SJSA1 (cell line): ENCODE results near the gene C1QL2. TPM values are rescaled to one million over a fixed set of nuclear protein-coding genes. Genes with fewer than 3 reads are reported as not detected.
A peak's percentile ranks its signal among the peaks of the same experiment; 100 is the strongest.

Experiments used
- DNase-seq, 2 experiments: peaks; one replicate each; pipeline ENCODE4 v3.0.0-alpha.2; 2015 to 2020; ENCODE audit warnings: low spot score in 2 of 2, low read depth in 1 of 2
- H3K27ac ChIP-seq: fragments of 250-450 bp; sonication (Bioruptor Pico); 2 replicates; pipeline ENCODE4 v1.5.1; 2020; ENCODE audit warnings: mild to moderate bottlenecking, moderate library complexity
- H3K27me3 ChIP-seq: fragments of 250-450 bp; sonication (Bioruptor Pico); replicated peaks from 2 replicates; pipeline ENCODE4 v1.5.1; 2020; ENCODE audit warnings: mild to moderate bottlenecking, moderate library complexity
- H3K36me3 ChIP-seq: fragments of 250-450 bp; sonication (Bioruptor Pico); 2 replicates; pipeline ENCODE4 v1.5.1; 2020; ENCODE audit warnings: mild to moderate bottlenecking
- H3K4me1 ChIP-seq: fragments of 250-450 bp; sonication (Bioruptor Pico); replicated peaks from 2 replicates; pipeline ENCODE4 v1.6.1; 2021; ENCODE audit warnings: mild to moderate bottlenecking
- H3K4me3 ChIP-seq: fragments of 250-450 bp; sonication (Bioruptor Pico); 2 replicates; pipeline ENCODE4 v1.5.1; 2020; ENCODE audit warnings: mild to moderate bottlenecking
- H3K9me3 ChIP-seq: fragments of 250-450 bp; sonication (Bioruptor Pico); replicated peaks from 2 replicates; pipeline ENCODE4 v1.5.1; 2020; ENCODE audit warnings: mild to moderate bottlenecking
- total RNA-seq: library from RNA; depleted of rRNA; stranded (reverse); fragments of >200 nt; shearing (Covaris generic); gene quantifications from 2 replicates; pipeline ENCODE4 v1.2.3, GENCODE V29; 2014; rRNA removed

C1QL2 gene
- total RNA-seq, 1 experiment from 2014 or later = not detected

- Histone ChIP-seq H3K4me3 (no peak overlapping the region), H3K27ac (no peak overlapping the region)
Measured at GRCh38 chr2:119116411-119117295, 41.9 kb downstream of the C1QL2 start.

DNA sequence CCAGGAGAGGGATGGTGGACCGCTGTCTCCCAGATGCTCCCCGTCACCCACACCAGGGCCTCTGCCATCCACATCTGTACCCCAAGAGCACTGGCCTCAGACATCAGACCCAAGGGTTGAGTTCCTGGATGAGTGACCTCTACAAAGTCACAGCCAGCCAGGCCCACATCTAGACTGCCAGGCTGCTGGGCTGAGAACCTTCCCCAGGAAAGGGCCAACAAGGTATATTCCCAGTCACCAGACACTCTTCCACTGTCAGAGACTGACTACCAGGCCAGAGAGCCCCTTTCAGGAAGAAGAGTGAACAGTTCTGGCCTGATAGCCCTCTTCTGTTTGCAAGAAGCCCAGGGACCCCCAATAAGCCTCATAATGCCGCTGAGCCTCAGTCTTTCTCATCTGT, 44.3 kb downstream of the C1QL2 start:
- no peak overlapping the region for H3K4me3 ChIP-seq
- no peak overlapping the region for H3K27ac ChIP-seq
- DNase-seq = no peak
- no peaks in the 10 kb centered on the region for H3K9me3 ChIP-seq
- no peaks in the 10 kb centered on the region for H3K4me1 ChIP-seq
- 0 out of 2 replicates have a peak, but pooled peaks cover 5% of the 10 kb centered on the region for H3K27me3 ChIP-seq
- H3K36me3 ChIP-seq = no peaks in the 10 kb centered on the region

More at GRCh38 chr2:119116411-119117295, 41.9 kb downstream of the C1QL2 start:
- Histone ChIP-seq H3K27me3 (0 out of 2 replicates have a peak, but pooled peaks cover 9% of the 10 kb centered on the region), H3K36me3 (no peaks in the 10 kb centered on the region), H3K4me1 (no peaks in the 10 kb centered on the region), H3K9me3 (no peaks in the 10 kb centered on the region)
- DNase-seq = no peak

GRCh38 chr2:119113489-119113770, 45.1 kb downstream of the C1QL2 start:
- H3K4me1 ChIP-seq = no peaks in the 10 kb centered on the region
- H3K9me3 ChIP-seq = no peaks in the 10 kb centered on the region
- H3K27ac ChIP-seq = no peak overlapping the region
- no peaks in the 10 kb centered on the region for H3K36me3 ChIP-seq
- H3K4me3 ChIP-seq = no peak overlapping the region
- DNase-seq = no peak
- H3K27me3 ChIP-seq = no peaks in the 10 kb centered on the region

DNA sequence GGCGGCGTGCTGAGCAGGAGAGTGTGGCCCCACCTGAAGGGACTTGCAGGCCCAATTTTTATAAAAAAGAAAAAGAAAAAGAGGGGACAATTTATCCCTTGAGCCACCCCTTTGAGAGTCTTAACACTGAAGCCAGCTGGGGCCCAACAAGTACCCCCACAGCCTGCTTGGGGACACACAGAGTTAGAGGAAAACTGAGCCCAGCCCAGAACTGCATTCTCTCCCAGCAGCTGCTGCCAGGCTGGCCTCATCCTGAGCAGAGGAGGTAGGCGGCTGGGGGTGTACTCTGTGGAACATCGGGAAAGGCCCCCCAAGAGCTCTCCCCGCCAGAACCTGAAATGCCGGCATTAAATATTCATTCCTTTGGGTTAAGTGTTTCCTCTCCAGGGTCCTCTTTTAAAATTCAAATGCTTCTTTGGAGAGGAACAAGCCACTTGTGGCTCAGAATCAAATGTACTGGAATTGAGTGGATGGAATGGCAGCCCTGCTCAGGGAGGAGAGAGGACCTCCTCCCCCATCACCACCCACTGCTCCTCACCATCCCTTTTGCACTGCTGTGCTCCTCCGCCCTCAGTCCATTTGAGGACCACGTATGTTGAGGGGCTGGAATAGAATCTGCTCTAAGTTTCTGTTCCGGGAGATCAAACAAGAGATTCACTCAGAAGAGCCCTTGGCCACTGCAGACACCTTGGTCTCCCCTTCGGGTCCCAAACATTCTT, 45.6 kb downstream of the C1QL2 start:
- Histone ChIP-seq H3K27ac (no peak overlapping the region), H3K9me3 (no peaks in the 10 kb centered on the region), H3K4me1 (no peaks in the 10 kb centered on the region), H3K27me3 (no peaks in the 10 kb centered on the region), H3K4me3 (no peak overlapping the region), H3K36me3 (no peaks in the 10 kb centered on the region)
- DNase-seq = no peak

GRCh38 chr2:119112230-119112629, 46.3 kb downstream of the C1QL2 start:
- DNase-seq = no peak
- H3K27me3 ChIP-seq = no peaks in the 10 kb centered on the region
- no peak overlapping the region for H3K27ac ChIP-seq
- H3K4me3 ChIP-seq = no peak overlapping the region
- no peaks in the 10 kb centered on the region for H3K36me3 ChIP-seq
- H3K9me3 ChIP-seq = no peaks in the 10 kb centered on the region
- no peaks in the 10 kb centered on the region for H3K4me1 ChIP-seq

- no peaks in the 10 kb centered on the region for H3K36me3 ChIP-seq
- H3K4me3 ChIP-seq = no peak overlapping the region
- no peaks in the 10 kb centered on the region for H3K9me3 ChIP-seq
- no peaks in the 10 kb centered on the region for H3K27me3 ChIP-seq
- no peak overlapping the region for H3K27ac ChIP-seq
- no peak for DNase-seq
- no peaks in the 10 kb centered on the region for H3K4me1 ChIP-seq
Measured at GRCh38 chr2:119111115-119111975, 47.2 kb downstream of the C1QL2 start.

GRCh38 chr2:119109866-119110265, 48.7 kb downstream of the C1QL2 start:
- Histone ChIP-seq H3K4me1 (no peaks in the 10 kb centered on the region), H3K27me3 (no peaks in the 10 kb centered on the region), H3K9me3 (no peaks in the 10 kb centered on the region), H3K27ac (no peak overlapping the region), H3K4me3 (no peak overlapping the region), H3K36me3 (no peaks in the 10 kb centered on the region)
- no peak for DNase-seq

GRCh38 chr2:119108186-119108585, 50.4 kb downstream of the C1QL2 start:
- Histone ChIP-seq H3K4me1 (no peaks in the 10 kb centered on the region), H3K27me3 (no peaks in the 10 kb centered on the region), H3K4me3 (no peak overlapping the region)

GRCh38 chr2:119106301-119106897, 52.2 kb downstream of the C1QL2 start:
- H3K4me1 ChIP-seq = no peaks in the 10 kb centered on the region
- no peak overlapping the region for H3K4me3 ChIP-seq
- no peaks in the 10 kb centered on the region for H3K27me3 ChIP-seq
- H3K27ac ChIP-seq = no peak overlapping the region
- H3K9me3 ChIP-seq = no peaks in the 10 kb centered on the region
- peak in 1 of 2 experiments; percentile 6 for DNase-seq
- no peaks in the 10 kb centered on the region for H3K36me3 ChIP-seq

More at GRCh38 chr2:119108186-119108585, 50.4 kb downstream of the C1QL2 start:
- no peaks in the 10 kb centered on the region for H3K36me3 ChIP-seq
- DNase-seq = no peak
- no peak overlapping the region for H3K27ac ChIP-seq
- H3K9me3 ChIP-seq = no peaks in the 10 kb centered on the region

Other genes starting within 250 kb of the C1QL2 start
- gene MARCO, start 216.6 kb downstream of the C1QL2 start, total RNA-seq = not detected in 2 replicates
- gene STEAP3, start 65.1 kb upstream of the C1QL2 start, total RNA-seq = 19.3 and 33.2 TPM in 2 replicates
- 15.8 and 18.3 TPM in 2 replicates for gene C2orf76, start 208.1 kb upstream of the C1QL2 start, total RNA-seq
- gene DBI, start 208.2 kb upstream of the C1QL2 start, total RNA-seq = 98.6 and 173 TPM in 2 replicates